Upper lobe of right lung (tissue), 1 donor: ENCODE data around the gene KCNAB2. TPM values are rescaled to one million over a fixed set of nuclear protein-coding genes. Genes with fewer than 3 reads are reported as not detected.
A peak's percentile ranks its signal among the peaks of the same experiment; 100 is the strongest.

Source experiments
- ATAC-seq: fragments of 200-7000 bp; cut with Tn5 transposase; one replicate; pipeline ENCODE4 v1.9.1; 2020; ENCODE audit warnings: mild to moderate bottlenecking, moderate library complexity
- DNase-seq: peaks from one replicate; pipeline ENCODE4 v3.0.0-alpha.2; 2020
- H3K27ac ChIP-seq: fragments of 200-600 bp; one replicate; pipeline ENCODE4 v1.8.0; 2022
- H3K27me3 ChIP-seq: fragments of 200-600 bp; one replicate; pipeline ENCODE4 v1.8.0; 2022; ENCODE audit warnings: mild to moderate bottlenecking
- H3K36me3 ChIP-seq: fragments of 200-600 bp; one replicate; pipeline ENCODE4 v1.8.0; 2022
- H3K4me1 ChIP-seq: fragments of 200-600 bp; one replicate; pipeline ENCODE4 v1.8.0; 2022
- H3K4me3 ChIP-seq: fragments of 200-600 bp; one replicate; pipeline ENCODE4 v1.8.0; 2022; ENCODE audit warnings: mild to moderate bottlenecking
- H3K9me3 ChIP-seq: fragments of 200-600 bp; one replicate; pipeline ENCODE4 v1.8.0; 2022
- CTCF ChIP-seq: fragments of 200-600 bp; IDR thresholded peaks from one replicate; pipeline ENCODE4 v1.8.0; 2022; ENCODE audit warnings: antibody characterized with exemption
- intact Hi-C: fragments of 100-400 bp; cut with DNase I; formaldehyde crosslinking; loops from one replicate; pipeline ENCODE4 v1.11.0; 2022
- total RNA-seq: library from RNA; stranded (reverse); fragmentation: NEBNext Ultra II Directional; extraction: Animal tissue kit (Norgen Biotek cat#: 25700); gene quantifications from one replicate; pipeline ENCODE4 v1.2.1, GENCODE V29; 2021
- donor health status: DM: no; HTN: yes; CAD: no; lungs with severe emphysema.

KCNAB2 gene
- total RNA-seq, 1 donor from 2014 or later = 60.4 TPM

- Histone ChIP-seq H3K4me1 (no peaks in the 10 kb centered on the region), H3K36me3 (no peaks in the 10 kb centered on the region), H3K27me3 (no peaks in the 10 kb centered on the region), H3K4me3 (no peak overlapping the region), H3K9me3 (no peaks in the 10 kb centered on the region), H3K27ac (no peak overlapping the region)
- ATAC-seq = no peak
- DNase-seq = no peak
- intact Hi-C loops = no loop called here
- TF ChIP-seq CTCF = no peak
Observed at GRCh38 chr1:6117624-6118023, 71.9 kb downstream of the KCNAB2 start.

- H3K4me3 ChIP-seq = no peak overlapping the region
- TF ChIP-seq CTCF = no peak
Observed at GRCh38 chr1:6118415-6118814, 72.7 kb downstream of the KCNAB2 start.

GRCh38 chr1:6121021-6121421 is 75.3 kb downstream of the KCNAB2 start:
- Histone ChIP-seq H3K27me3 (no peaks in the 10 kb centered on the region), H3K27ac (no peak overlapping the region), H3K9me3 (no peaks in the 10 kb centered on the region), H3K4me1 (no peaks in the 10 kb centered on the region), H3K36me3 (no peaks in the 10 kb centered on the region), H3K4me3 (no peak overlapping the region)
- DNase-seq = peak; percentile 44
- ATAC-seq = no peak
- no peak for TF ChIP-seq CTCF
- intact Hi-C loops = no loop called here

More at GRCh38 chr1:6118415-6118814, 72.7 kb downstream of the KCNAB2 start:
- H3K9me3 ChIP-seq = no peaks in the 10 kb centered on the region
- intact Hi-C loops = no loop called here
- no peak for DNase-seq
- no peak overlapping the region for H3K27ac ChIP-seq
- H3K4me1 ChIP-seq = no peaks in the 10 kb centered on the region
- no peaks in the 10 kb centered on the region for H3K27me3 ChIP-seq
- no peaks in the 10 kb centered on the region for H3K36me3 ChIP-seq
- ATAC-seq = no peak

- no peaks in the 10 kb centered on the region for H3K27me3 ChIP-seq
- no peak overlapping the region for H3K4me3 ChIP-seq
- H3K27ac ChIP-seq = no peak overlapping the region
- H3K4me1 ChIP-seq = no peaks in the 10 kb centered on the region
- intact Hi-C loops = no loop called here
- no peaks in the 10 kb centered on the region for H3K36me3 ChIP-seq
- no peaks in the 10 kb centered on the region for H3K9me3 ChIP-seq
- peak; percentile 61 for DNase-seq
- TF ChIP-seq CTCF = no peak
- ATAC-seq = no peak
Observed at GRCh38 chr1:6121651-6122370, 76.1 kb downstream of the KCNAB2 start.

- TF ChIP-seq CTCF = no peak
- DNase-seq (peak; percentile 48), ATAC-seq (peak; percentile 38)
- Histone ChIP-seq H3K36me3 (no peaks in the 10 kb centered on the region), H3K27ac (no peak overlapping the region), H3K4me3 (no peak overlapping the region), H3K4me1 (peaks cover 5% of the 10 kb centered on the region), H3K9me3 (no peaks in the 10 kb centered on the region), H3K27me3 (no peaks in the 10 kb centered on the region)
- intact Hi-C loops = no loop called here
Observed at GRCh38 chr1:6123083-6123482, 77.4 kb downstream of the KCNAB2 start.

- Histone ChIP-seq H3K4me3 (no peak overlapping the region), H3K27ac (no peak overlapping the region), H3K9me3 (no peaks in the 10 kb centered on the region), H3K4me1 (peaks cover 5% of the 10 kb centered on the region), H3K36me3 (no peaks in the 10 kb centered on the region), H3K27me3 (no peaks in the 10 kb centered on the region)
- intact Hi-C loops = no loop called here
- TF ChIP-seq CTCF = no peak
- ATAC-seq = no peak
- DNase-seq = peak; percentile 42
Observed at GRCh38 chr1:6123816-6124215, 78.1 kb downstream of the KCNAB2 start.
